GM12892 (cell line): ENCODE results near the gene ZFHX3.

ENCODE experiments used
- DNase-seq: peaks from one replicate; pipeline ENCODE4 v3.0.0; 2011; ENCODE audit not compliant: insufficient read length
- FAIRE-seq: peaks from 2 replicates; lab custom pipeline; 2011; peaks lifted over from hg19 to GRCh38; lab: Jason Lieb, UNC
- POLR2A ChIP-seq: IDR thresholded peaks from 2 replicates; pipeline ENCODE4 v1.6.1; 2011; ENCODE audit warnings: low read depth, low read length, control low read depth
- POLR2AphosphoS5 ChIP-seq: IDR thresholded peaks from 2 replicates; pipeline ENCODE4 v1.6.1; 2011; ENCODE audit warnings: low read depth, low read length, control low read depth
- TAF1 ChIP-seq: IDR thresholded peaks from 2 replicates; pipeline ENCODE4 v1.6.1; 2011; ENCODE audit warnings: low read depth, mild to moderate bottlenecking, control low read depth, low read length, borderline replicate concordance

ZFHX3 gene

DNA sequence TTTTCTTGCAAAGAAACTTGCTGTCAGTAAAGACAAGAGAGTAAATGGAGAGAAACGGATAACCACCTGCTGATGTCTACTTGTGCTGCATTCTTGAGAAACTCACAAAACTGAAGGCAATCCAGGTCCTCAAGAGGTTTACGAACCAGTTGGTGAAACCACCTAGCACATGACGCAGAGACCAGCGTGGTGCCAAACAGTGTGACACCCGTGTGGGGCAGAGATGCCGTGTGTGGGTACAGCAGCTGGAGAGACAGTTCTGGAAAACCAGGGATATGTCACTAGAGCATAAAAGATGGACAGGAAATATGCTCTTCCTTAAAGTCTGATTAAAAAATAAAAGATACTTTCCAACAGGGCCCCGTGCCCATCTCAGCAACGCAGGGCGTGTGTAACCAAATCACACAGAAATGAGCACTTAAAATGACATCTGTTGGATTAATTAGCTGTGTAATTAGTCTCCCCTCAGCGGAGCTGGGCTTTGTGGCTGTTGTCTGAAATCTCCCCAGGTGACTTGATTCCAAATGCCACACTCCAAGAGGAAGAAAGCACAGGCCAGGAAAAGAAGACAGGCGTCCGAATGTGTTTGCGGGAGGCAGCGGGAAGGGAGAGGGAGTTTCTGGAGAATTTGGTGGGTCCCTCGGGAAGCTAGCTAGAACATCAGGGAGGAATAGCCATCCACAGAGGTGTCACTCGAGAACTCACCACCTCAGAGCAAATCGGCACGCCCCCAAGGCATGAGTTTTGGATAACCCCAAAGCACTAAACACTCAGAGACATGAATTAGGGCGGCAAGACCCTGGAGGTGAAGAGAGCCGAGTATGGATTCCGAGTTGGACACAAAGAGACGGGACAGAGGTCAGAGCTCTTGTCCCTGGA, 109.8 kb downstream of the ZFHX3 start:
- no peak for TF ChIP-seq POLR2AphosphoS5
- no peak for TF ChIP-seq POLR2A
- no peak for TF ChIP-seq TAF1
- no peak for FAIRE-seq
- DNase-seq, result no peak

DNA sequence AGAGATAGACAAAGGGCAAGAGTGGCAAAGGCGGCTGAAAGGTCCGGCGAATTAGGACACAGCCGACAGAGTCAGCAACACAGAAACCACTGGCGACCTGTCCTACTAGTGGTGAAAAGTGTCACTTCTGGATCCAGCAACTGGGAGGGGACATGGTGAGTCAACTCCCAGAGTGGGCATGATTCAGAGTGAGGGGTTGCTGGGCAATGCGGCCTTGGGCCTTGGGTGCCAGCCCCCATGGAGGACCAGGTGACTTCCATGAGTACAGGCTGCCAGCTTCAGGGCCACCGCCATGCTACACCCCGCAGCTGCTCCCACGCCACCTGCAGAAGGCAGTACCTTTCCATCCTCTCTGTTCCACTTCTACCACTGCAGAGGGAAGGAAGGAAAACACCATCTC, 110.6 kb downstream of the ZFHX3 start:
- DNase-seq (no peak), FAIRE-seq (no peak)
- TF ChIP-seq TAF1, result no peak

DNA sequence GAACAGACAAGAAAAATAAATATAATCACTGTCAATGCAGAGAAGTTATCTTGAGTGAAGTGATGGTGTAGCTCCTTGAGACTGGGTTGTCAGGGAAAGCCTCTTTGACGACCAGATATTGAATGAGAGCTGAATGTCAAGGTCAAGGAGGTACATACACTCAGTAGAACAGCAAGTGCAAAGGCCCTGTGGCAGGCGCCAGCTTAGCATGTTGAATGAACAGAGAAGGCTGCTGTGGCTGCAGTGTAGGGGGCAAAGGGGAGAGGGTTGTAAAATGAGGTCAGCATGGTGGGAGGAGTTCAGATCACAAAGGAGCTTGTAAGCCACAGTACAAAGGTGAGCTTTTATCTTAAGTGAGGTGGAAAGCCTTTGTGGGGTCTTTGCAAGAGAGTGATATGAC, 111.5 kb downstream of the ZFHX3 start:
- TF ChIP-seq POLR2AphosphoS5 (no peak), TAF1 (no peak), POLR2A (no peak)
- FAIRE-seq (no peak), DNase-seq (no peak)

DNA sequence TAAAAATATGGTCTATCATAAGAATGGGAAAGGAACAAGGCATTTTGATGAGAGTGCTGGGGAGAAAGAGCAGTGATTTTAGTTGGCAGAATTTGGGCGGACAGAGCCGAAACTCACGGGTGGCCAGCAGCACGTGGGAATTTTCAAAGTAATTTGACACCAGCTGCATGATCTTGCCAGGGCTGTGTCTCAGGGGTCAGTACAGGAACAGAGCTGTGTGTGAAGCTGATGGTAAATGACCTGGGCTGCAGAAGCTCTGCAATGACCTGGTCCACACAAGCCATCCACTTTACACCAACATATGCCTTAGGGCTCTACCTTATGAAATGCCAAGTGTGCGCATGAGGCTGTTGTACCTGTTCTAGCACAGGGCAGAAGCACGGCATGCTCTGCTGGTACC, 112.0 kb downstream of the ZFHX3 start:
- FAIRE-seq (no peak), DNase-seq (no peak)
- TF ChIP-seq POLR2AphosphoS5 (no peak), POLR2A (no peak), TAF1 (no peak)

DNA sequence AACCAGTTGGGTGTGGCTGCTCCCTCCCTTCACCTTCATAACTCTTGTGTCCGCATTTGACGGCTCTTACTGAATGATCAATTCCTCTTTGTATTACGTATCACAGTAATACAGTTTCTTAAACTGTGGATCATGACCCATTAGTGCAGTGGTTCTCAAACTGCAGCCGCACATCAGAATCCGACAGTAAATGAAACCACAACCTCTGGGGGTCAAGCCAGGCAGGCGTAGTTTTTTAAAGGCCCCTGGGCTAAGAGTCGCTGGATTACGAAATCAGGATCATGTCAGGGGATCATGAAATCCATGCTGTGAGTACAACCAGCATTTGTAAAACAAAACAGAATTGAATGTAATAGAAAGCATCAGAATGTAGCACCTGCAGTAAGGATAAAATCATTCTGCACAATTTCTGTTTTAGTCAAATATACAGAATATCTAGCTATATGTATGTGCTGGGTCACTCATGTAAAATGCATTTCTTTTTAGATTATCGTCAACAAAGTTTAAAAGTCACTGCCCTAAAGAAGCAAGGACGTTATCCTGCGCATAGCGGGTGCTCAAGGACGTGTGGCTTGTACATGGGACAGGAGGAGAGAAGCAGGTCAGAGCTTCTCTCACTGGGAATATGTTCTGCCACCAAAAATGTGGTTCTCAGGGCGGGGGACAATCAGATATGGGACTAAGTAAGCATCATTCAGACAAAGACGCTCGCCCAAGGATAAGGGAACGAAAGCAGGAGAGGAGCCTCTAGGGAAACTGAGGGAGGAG, 113.1 kb downstream of the ZFHX3 start:
- TF ChIP-seq POLR2AphosphoS5 (no peak), POLR2A (no peak), TAF1 (no peak)
- DNase-seq (no peak), FAIRE-seq (no peak)

DNA sequence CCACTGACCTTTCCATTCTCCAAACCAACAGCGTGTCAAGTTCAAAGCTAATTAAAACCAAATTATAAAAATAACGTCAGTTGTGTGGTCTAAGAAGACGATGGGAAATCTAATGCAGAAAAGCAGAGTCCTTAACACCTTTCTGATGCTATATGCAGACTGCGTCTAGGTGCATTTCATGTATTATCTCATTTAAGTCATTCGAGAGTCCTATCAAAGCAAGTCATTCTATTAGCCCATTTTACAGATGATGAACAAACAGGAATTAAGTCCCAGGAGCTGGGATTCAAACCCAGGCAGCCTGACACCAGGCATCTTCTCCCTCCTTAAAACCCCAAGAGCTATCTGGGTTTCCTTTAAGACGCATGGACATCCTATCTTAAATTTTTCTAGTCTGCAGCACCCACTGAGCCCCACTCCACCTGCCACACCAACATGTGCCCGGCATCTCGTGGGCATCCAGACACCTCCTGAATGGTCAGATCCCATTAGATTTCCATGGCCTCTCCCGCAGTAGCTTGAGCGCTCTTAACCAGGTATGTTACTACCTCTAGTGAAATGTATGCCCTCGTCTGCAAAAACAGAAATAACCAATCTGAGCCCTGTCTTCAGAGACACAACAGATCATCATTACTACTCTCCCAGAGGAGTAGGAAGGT, 115.1 kb downstream of the ZFHX3 start:
- DNase-seq (no peak), FAIRE-seq (no peak)
- no peak for TF ChIP-seq POLR2AphosphoS5

DNA sequence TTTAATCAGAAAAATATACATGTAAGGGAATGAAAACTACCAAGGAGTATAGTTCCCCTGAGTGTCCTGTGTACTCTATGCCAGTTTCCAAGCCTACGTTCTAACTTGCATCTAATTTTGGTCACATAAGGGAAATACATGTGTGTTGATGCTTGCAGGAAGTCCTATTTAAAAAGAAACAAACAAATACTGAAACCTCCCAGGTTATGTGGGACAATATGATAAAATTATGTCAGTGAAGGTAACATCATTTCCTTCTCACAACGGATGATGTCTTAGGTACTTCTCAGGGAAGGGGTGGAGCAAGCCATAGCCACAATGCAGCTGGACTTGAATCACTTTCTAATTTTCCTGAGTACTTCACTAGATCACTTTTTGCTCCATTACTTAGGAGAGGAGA, 115.9 kb downstream of the ZFHX3 start:
- TF ChIP-seq POLR2AphosphoS5 (no peak), POLR2A (no peak), TAF1 (no peak)
- FAIRE-seq (no peak), DNase-seq (no peak)

DNA sequence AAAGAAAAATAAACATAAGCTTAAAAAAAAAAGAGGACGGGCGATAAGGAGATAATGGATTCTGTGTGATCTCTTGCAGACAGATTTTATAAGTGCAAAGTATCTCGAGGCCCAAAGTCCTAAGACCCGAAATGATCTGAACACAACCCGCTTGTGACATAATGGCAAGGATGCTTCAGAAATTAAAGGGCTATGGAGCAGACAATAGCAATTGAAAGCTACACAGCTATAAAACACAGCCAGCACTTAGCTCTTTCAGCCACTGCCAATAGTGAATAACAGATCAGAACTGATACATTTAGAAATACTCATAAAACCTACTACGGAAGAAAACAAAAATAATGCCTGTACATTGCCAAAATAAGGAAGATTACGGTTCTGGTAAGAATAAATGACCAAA, 117.5 kb downstream of the ZFHX3 start:
- TF ChIP-seq POLR2A (no peak), TAF1 (no peak), POLR2AphosphoS5 (no peak)
- no peak for FAIRE-seq
- no peak for DNase-seq

DNA sequence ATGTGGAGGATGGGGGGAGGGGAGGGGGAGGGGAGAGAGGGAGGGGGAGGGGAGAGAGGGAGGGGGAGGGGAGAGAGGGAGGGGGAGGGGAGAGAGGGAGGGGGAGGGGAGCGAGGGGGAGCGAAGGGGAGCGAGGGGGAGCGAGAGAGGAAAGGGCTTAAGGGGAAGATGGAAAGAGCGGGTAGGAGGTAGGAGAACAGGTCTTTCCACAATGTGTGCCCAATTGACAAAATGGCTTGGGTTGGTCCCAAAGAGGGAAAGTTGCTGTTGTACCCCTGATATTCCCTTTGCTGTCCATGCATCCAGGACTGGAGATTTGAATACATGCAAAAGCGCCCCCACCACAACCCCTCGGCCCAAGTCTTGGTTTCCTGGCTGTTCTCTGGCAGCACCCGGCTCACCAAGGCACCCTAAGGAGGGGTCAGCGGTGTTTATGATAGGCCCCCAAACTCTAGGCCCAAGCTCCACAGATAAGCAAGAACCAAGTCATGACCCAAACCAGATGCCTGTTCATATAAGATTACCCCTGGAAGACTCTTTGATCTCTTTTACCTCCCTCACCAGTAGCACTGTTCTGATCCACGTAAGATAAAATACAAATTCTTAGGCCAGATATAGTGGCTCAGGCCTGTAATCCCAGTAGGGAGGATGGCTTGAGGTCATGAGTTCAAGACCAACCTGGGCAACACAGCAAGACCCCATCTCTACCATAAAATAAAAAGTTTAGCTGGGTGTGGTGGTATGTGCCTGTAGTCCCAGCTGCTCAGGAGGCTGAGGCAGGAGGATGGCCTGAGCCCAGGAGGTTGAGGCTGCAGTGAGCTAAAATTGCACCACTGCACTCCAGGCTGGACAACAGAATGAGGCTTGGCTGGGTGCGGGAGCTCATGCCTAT, 119.6 kb downstream of the ZFHX3 start:
- FAIRE-seq, result no peak
- no peak for TF ChIP-seq POLR2A
- no peak for TF ChIP-seq TAF1
- no peak for TF ChIP-seq POLR2AphosphoS5
- no peak for DNase-seq

DNA sequence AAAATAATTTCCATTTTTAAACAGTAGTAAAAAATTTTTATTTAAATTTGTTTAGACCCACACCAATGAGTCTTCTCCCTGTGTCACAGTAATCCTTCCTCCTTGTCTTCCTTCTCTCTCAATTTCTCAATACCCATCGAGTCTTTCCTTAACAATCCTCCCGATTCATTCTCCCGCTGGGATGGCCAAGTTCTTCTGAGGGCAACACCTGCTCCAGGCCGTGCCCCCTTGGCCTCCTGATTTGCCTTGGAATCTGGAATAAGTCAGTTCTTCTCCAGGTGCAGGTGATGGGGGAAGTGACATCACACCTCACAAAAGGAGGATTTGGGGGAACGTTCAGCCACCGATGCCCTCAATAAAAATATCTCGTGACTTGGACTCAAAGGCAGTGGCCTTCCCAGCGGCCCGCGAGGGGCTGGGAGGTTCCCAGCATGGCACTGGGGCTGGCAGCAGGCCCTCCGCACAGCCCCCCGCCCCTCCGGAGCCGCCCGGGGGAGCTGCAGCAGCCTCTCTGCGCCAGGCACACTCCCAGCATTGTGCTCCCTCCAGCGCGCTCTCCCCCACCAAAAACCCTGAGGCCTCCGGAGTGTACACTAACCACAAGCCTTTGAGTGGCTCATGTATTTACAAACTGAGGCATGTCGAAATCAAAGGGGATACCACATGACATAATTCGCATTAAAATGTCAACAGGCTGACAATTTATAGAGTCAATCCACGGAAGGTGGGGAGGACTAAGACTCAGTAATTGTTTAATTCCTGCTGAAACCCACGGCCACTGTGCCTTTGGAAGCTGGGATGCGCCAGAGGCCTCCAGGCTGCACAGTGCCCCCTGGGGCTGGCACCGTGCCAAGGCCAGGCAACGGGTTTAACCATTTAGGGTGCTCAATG, 120.5 kb downstream of the ZFHX3 start:
- no peak for DNase-seq
- no peak for FAIRE-seq
- TF ChIP-seq POLR2AphosphoS5 (no peak), POLR2A (no peak), TAF1 (no peak)
